Measurements from ENCODE around the gene PPIP5K1.
"Not testable (repeated sequence)": the region's sequence is repeated elsewhere in the genome, so short reads cannot be mapped to it uniquely, and the experiment has no call there.

The PPIP5K1 gene

GRCh38 chr15:43538091-43538490 is 51.9 kb downstream of the PPIP5K1 start:
- no peak for TF ChIP-seq CTCF (IDR thresholded peaks at IDR 0.05)
- TF ChIP-seq ZFX (IDR thresholded peaks at IDR 0.05; ENCODE audit: borderline replicate concordance), result no peak
- no peak overlapping the region for H3K27ac ChIP-seq

DNA sequence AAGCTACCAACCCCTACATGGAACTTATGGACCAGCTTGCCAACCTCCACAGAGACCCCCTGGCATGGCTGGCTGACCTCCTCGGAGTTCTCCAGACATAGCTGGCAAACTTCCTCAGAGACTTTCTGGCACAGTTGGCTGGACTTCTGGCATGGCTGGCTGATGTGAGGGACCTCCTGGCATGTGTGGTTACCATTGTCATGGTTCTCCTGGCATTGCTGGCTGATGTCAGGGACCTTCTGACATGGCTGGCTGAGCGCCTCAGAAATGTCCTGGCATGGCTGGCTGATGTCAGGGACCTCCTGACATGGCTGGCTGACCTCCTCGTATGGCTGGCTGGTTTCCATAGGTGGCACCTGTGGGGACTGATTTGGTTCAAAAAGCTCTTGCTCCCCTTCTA is 55.1 kb downstream of the PPIP5K1 start:
- no peak overlapping the region for H3K27ac ChIP-seq
- TF ChIP-seq CTCF (IDR thresholded peaks at IDR 0.05) (no peak), ZFX (IDR thresholded peaks at IDR 0.05; ENCODE audit: borderline replicate concordance) (no peak)

GRCh38 chr15:43532826-43533225 is 57.2 kb downstream of the PPIP5K1 start:
- not testable (repeated sequence) for H3K27ac ChIP-seq

GRCh38 chr15:43531018-43531670 is 58.9 kb downstream of the PPIP5K1 start:
- no peak overlapping the region; the same call in 1 of the 2 replicates for H3K27ac ChIP-seq

GRCh38 chr15:43529587-43530345 is 60.2 kb downstream of the PPIP5K1 start:
- no peak for TF ChIP-seq CTCF (IDR thresholded peaks at IDR 0.05)
- no peak overlapping the region for H3K27ac ChIP-seq

More at GRCh38 chr15:43531018-43531670, 58.9 kb downstream of the PPIP5K1 start:
- TF ChIP-seq CTCF (IDR thresholded peaks at IDR 0.05) (no peak), ZFX (IDR thresholded peaks at IDR 0.05; ENCODE audit: borderline replicate concordance) (no peak)

- TF ChIP-seq ZFX (IDR thresholded peaks at IDR 0.05; ENCODE audit: borderline replicate concordance), result no peak
- TF ChIP-seq CTCF (IDR thresholded peaks at IDR 0.05), result no peak
Observed at GRCh38 chr15:43529141-43529540, 60.9 kb downstream of the PPIP5K1 start.

GRCh38 chr15:43528542-43529007 is 61.4 kb downstream of the PPIP5K1 start:
- no peak overlapping the region for H3K27ac ChIP-seq
- TF ChIP-seq CTCF (IDR thresholded peaks at IDR 0.05), result no peak
- TF ChIP-seq ZFX (IDR thresholded peaks at IDR 0.05; ENCODE audit: borderline replicate concordance), result no peak

More at GRCh38 chr15:43529141-43529540, 60.9 kb downstream of the PPIP5K1 start:
- H3K27ac ChIP-seq, result no peak overlapping the region
